NCI-H226 (cell line): ENCODE measurements around the gene RASGRF2.
"Not testable (repeated sequence)": the region's sequence is repeated elsewhere in the genome, so short reads cannot be mapped to it uniquely, and the experiment has no call there.

ENCODE experiments used
- DNase-seq: peaks from one replicate; pipeline ENCODE4 v3.0.0-alpha.2; 2015

The RASGRF2 gene

GRCh38 chr5:81247441-81247972 is 287.3 kb downstream of the RASGRF2 start:
- DNase-seq: peak; percentile 67

GRCh38 chr5:81249240-81249639 is 289.1 kb downstream of the RASGRF2 start:
- DNase-seq: no peak

GRCh38 chr5:81250004-81250403 is 289.8 kb downstream of the RASGRF2 start:
- no peak for DNase-seq

GRCh38 chr5:81251922-81252321 is 291.8 kb downstream of the RASGRF2 start:
- no peak for DNase-seq

- DNase-seq: no peak
Measured at GRCh38 chr5:81252904-81253303, 292.7 kb downstream of the RASGRF2 start.

- no peak for DNase-seq
Measured at GRCh38 chr5:81253875-81254274, 293.7 kb downstream of the RASGRF2 start.

- no peak for DNase-seq
Measured at GRCh38 chr5:81254886-81255559, 294.9 kb downstream of the RASGRF2 start.

GRCh38 chr5:81256766-81257165 is 296.6 kb downstream of the RASGRF2 start:
- DNase-seq: no peak

- not testable (repeated sequence) for DNase-seq
Measured at GRCh38 chr5:81262796-81263195, 302.6 kb downstream of the RASGRF2 start.

- no peak for DNase-seq
Measured at GRCh38 chr5:81265101-81265500, 304.9 kb downstream of the RASGRF2 start.

GRCh38 chr5:81268521-81269196 is 308.5 kb downstream of the RASGRF2 start:
- DNase-seq: peak; percentile 83

- DNase-seq: no peak
Measured at GRCh38 chr5:81269751-81270393, 309.7 kb downstream of the RASGRF2 start.

GRCh38 chr5:81270394-81271027 is 310.3 kb downstream of the RASGRF2 start:
- not testable (repeated sequence) for DNase-seq
